ENCODE data around the gene UBE3B.

UBE3B gene

GRCh38 chr12:109534456-109534855, 57.0 kb downstream of the UBE3B start:
- no peak overlapping the region for H3K14ac ChIP-seq (ENCODE audit: low read length in 2 of 2)
- peaks cover 58 to 67% of the 10 kb centered on the region in 2 experiments for H3K36me3 ChIP-seq (ENCODE audit: control insufficient read depth in 1 of 2, insufficient read depth in 2 of 2, low read depth in 1 of 2, low read length in 2 of 2)
- no peak overlapping the region for H4K8ac ChIP-seq (ENCODE audit: low read length)
- no peak overlapping the region for H2BK15ac ChIP-seq (ENCODE audit: low read depth, poor library complexity, severe bottlenecking)
- H3K4me2 ChIP-seq (ENCODE audit: low read length, poor library complexity, severe bottlenecking): no peak overlapping the region
- no peak overlapping the region for H3K9ac ChIP-seq (ENCODE audit: low read length)
- no peak overlapping the region for H2BK12ac ChIP-seq (ENCODE audit: low read length in 2 of 2)
- no peak overlapping the region for H3K18ac ChIP-seq (ENCODE audit: low read depth in 1 of 2, low read length in 2 of 2)
- 98% methylated on average over 15 of the region's 15 CpGs for WGBS
- no peak overlapping the region for H4K91ac ChIP-seq (ENCODE audit: low read length)
- no peak overlapping the region for H3K4ac ChIP-seq (ENCODE audit: low read depth in 1 of 2, low read length in 2 of 2)
- no peak overlapping the region for H3K4me3 ChIP-seq (ENCODE audit: insufficient read depth in 1 of 2, low read depth in 1 of 2, low read length in 2 of 2)
- H3K27ac ChIP-seq (ENCODE audit: low read length, poor library complexity, severe bottlenecking): no peak overlapping the region
- no peak overlapping the region for H2BK120ac ChIP-seq (ENCODE audit: low read depth, low read length)
- H3K23ac ChIP-seq (ENCODE audit: low read length in 2 of 2): no peak overlapping the region
- no peak overlapping the region for H2AFZ ChIP-seq (ENCODE audit: low read depth, low read length)
- no peak overlapping the region for H2BK5ac ChIP-seq (ENCODE audit: low read depth, low read length, poor library complexity, severe bottlenecking)
- H3K27me3 ChIP-seq (ENCODE audit: control insufficient read depth in 1 of 2, insufficient read depth in 1 of 2, low read length in 2 of 2): no peaks in the 10 kb centered on the region
- DNase-seq: no peak
- no peaks in the 10 kb centered on the region for H3K9me3 ChIP-seq (ENCODE audit: control insufficient read depth, low read length)
- peaks cover 3% of the 10 kb centered on the region for H3K4me1 ChIP-seq (ENCODE audit: control insufficient read depth, insufficient read depth, low read depth, low read length)
- H2AK5ac ChIP-seq (ENCODE audit: low read length, severe bottlenecking): no peak overlapping the region
- no peaks in the 10 kb centered on the region for H3K79me1 ChIP-seq (replicated peaks; ENCODE audit: low read length, poor library complexity, severe bottlenecking)

GRCh38 chr12:109535231-109535862, 57.9 kb downstream of the UBE3B start:
- peak overlapping the region; percentile 31 for H2BK15ac ChIP-seq (ENCODE audit: low read depth, poor library complexity, severe bottlenecking)
- 97% methylated on average over 25 of the region's 25 CpGs for WGBS
- H2AK5ac ChIP-seq (ENCODE audit: low read length, severe bottlenecking): no peak overlapping the region
- H2BK12ac ChIP-seq (ENCODE audit: low read length in 2 of 2): no peak overlapping the region
- H3K18ac ChIP-seq (ENCODE audit: low read depth in 1 of 2, low read length in 2 of 2): no peak overlapping the region
- H3K9ac ChIP-seq (ENCODE audit: low read length): no peak overlapping the region
- H3K27ac ChIP-seq (ENCODE audit: low read length, poor library complexity, severe bottlenecking): no peak overlapping the region
- H3K23ac ChIP-seq (ENCODE audit: low read length in 2 of 2): no peak overlapping the region
- H3K79me1 ChIP-seq (replicated peaks; ENCODE audit: low read length, poor library complexity, severe bottlenecking): no peaks in the 10 kb centered on the region
- H4K91ac ChIP-seq (ENCODE audit: low read length): peak overlapping the region; percentile 25
- H3K9me3 ChIP-seq (ENCODE audit: control insufficient read depth, low read length): no peaks in the 10 kb centered on the region
- no peak overlapping the region for H2BK120ac ChIP-seq (ENCODE audit: low read depth, low read length)
- no peak overlapping the region for H2AFZ ChIP-seq (ENCODE audit: low read depth, low read length)
- no peak overlapping the region for H3K4ac ChIP-seq (ENCODE audit: low read depth in 1 of 2, low read length in 2 of 2)
- no peak overlapping the region for H2BK5ac ChIP-seq (ENCODE audit: low read depth, low read length, poor library complexity, severe bottlenecking)
- H3K4me1 ChIP-seq (ENCODE audit: control insufficient read depth, insufficient read depth, low read depth, low read length): peaks cover 7% of the 10 kb centered on the region
- DNase-seq: no peak
- H3K4me2 ChIP-seq (ENCODE audit: low read length, poor library complexity, severe bottlenecking): no peak overlapping the region
- H3K14ac ChIP-seq (ENCODE audit: low read length in 2 of 2): no peak overlapping the region
- peaks cover 52 to 59% of the 10 kb centered on the region in 2 experiments for H3K36me3 ChIP-seq (ENCODE audit: control insufficient read depth in 1 of 2, insufficient read depth in 2 of 2, low read depth in 1 of 2, low read length in 2 of 2)
- H3K4me3 ChIP-seq (ENCODE audit: insufficient read depth in 1 of 2, low read depth in 1 of 2, low read length in 2 of 2): no peak overlapping the region
- H3K27me3 ChIP-seq (ENCODE audit: control insufficient read depth in 1 of 2, insufficient read depth in 1 of 2, low read length in 2 of 2): no peaks in the 10 kb centered on the region
- H4K8ac ChIP-seq (ENCODE audit: low read length): no peak overlapping the region

GRCh38 chr12:109535863-109536250, 58.4 kb downstream of the UBE3B start:
- H2BK5ac ChIP-seq (ENCODE audit: low read depth, low read length, poor library complexity, severe bottlenecking): no peak overlapping the region
- H3K27me3 ChIP-seq (ENCODE audit: control insufficient read depth in 1 of 2, insufficient read depth in 1 of 2, low read length in 2 of 2): no peaks in the 10 kb centered on the region
- no peak overlapping the region for H3K4me3 ChIP-seq (ENCODE audit: insufficient read depth in 1 of 2, low read depth in 1 of 2, low read length in 2 of 2)
- no peak overlapping the region for H2AK5ac ChIP-seq (ENCODE audit: low read length, severe bottlenecking)
- no peak overlapping the region for H3K14ac ChIP-seq (ENCODE audit: low read length in 2 of 2)
- H3K27ac ChIP-seq (ENCODE audit: low read length, poor library complexity, severe bottlenecking): no peak overlapping the region
- no peaks in the 10 kb centered on the region for H3K79me1 ChIP-seq (replicated peaks; ENCODE audit: low read length, poor library complexity, severe bottlenecking)
- no peak overlapping the region for H3K9ac ChIP-seq (ENCODE audit: low read length)
- H4K8ac ChIP-seq (ENCODE audit: low read length): no peak overlapping the region
- peaks cover 47 to 53% of the 10 kb centered on the region in 2 experiments for H3K36me3 ChIP-seq (ENCODE audit: control insufficient read depth in 1 of 2, insufficient read depth in 2 of 2, low read depth in 1 of 2, low read length in 2 of 2)
- H3K18ac ChIP-seq (ENCODE audit: low read depth in 1 of 2, low read length in 2 of 2): no peak overlapping the region
- no peak overlapping the region for H3K4me2 ChIP-seq (ENCODE audit: low read length, poor library complexity, severe bottlenecking)
- no peak overlapping the region for H2BK120ac ChIP-seq (ENCODE audit: low read depth, low read length)
- H3K23ac ChIP-seq (ENCODE audit: low read length in 2 of 2): no peak overlapping the region
- H3K4ac ChIP-seq (ENCODE audit: low read depth in 1 of 2, low read length in 2 of 2): no peak overlapping the region
- H2AFZ ChIP-seq (ENCODE audit: low read depth, low read length): no peak overlapping the region
- H4K91ac ChIP-seq (ENCODE audit: low read length): no peak overlapping the region
- H3K4me1 ChIP-seq (ENCODE audit: control insufficient read depth, insufficient read depth, low read depth, low read length): peaks cover 7% of the 10 kb centered on the region
- no peaks in the 10 kb centered on the region for H3K9me3 ChIP-seq (ENCODE audit: control insufficient read depth, low read length)
- H2BK15ac ChIP-seq (ENCODE audit: low read depth, poor library complexity, severe bottlenecking): no peak overlapping the region
- WGBS: 94% methylated on average over 5 of the region's 5 CpGs
- no peak overlapping the region for H2BK12ac ChIP-seq (ENCODE audit: low read length in 2 of 2)
- DNase-seq: no peak

GRCh38 chr12:109537136-109537535, 59.7 kb downstream of the UBE3B start:
- Histone ChIP-seq H2BK15ac (ENCODE audit: low read depth, poor library complexity, severe bottlenecking) (no peak overlapping the region), H3K9ac (ENCODE audit: low read length) (no peak overlapping the region), H2BK12ac (ENCODE audit: low read length in 2 of 2) (no peak overlapping the region), H3K9me3 (ENCODE audit: control insufficient read depth, low read length) (no peaks in the 10 kb centered on the region), H3K4me2 (ENCODE audit: low read length, poor library complexity, severe bottlenecking) (no peak overlapping the region), H3K18ac (ENCODE audit: low read depth in 1 of 2, low read length in 2 of 2) (no peak overlapping the region), H4K91ac (ENCODE audit: low read length) (no peak overlapping the region), H3K36me3 (ENCODE audit: control insufficient read depth in 1 of 2, insufficient read depth in 2 of 2, low read depth in 1 of 2, low read length in 2 of 2) (peaks cover 39 to 41% of the 10 kb centered on the region in 2 experiments), H3K27ac (ENCODE audit: low read length, poor library complexity, severe bottlenecking) (no peak overlapping the region), H3K27me3 (ENCODE audit: control insufficient read depth in 1 of 2, insufficient read depth in 1 of 2, low read length in 2 of 2) (no peaks in the 10 kb centered on the region), H3K14ac (ENCODE audit: low read length in 2 of 2) (no peak overlapping the region), H2BK5ac (ENCODE audit: low read depth, low read length, poor library complexity, severe bottlenecking) (no peak overlapping the region), H4K8ac (ENCODE audit: low read length) (no peak overlapping the region), H3K4me3 (ENCODE audit: insufficient read depth in 1 of 2, low read depth in 1 of 2, low read length in 2 of 2) (no peak overlapping the region), H3K79me1 (replicated peaks; ENCODE audit: low read length, poor library complexity, severe bottlenecking) (no peaks in the 10 kb centered on the region), H3K4ac (ENCODE audit: low read depth in 1 of 2, low read length in 2 of 2) (no peak overlapping the region), H2AFZ (ENCODE audit: low read depth, low read length) (no peak overlapping the region), H3K4me1 (ENCODE audit: control insufficient read depth, insufficient read depth, low read depth, low read length) (peaks cover 7% of the 10 kb centered on the region), H2BK120ac (ENCODE audit: low read depth, low read length) (no peak overlapping the region), H3K23ac (ENCODE audit: low read length in 2 of 2) (no peak overlapping the region), H2AK5ac (ENCODE audit: low read length, severe bottlenecking) (no peak overlapping the region)
- DNase-seq: no peak
- 95% methylated on average over 8 of the region's 8 CpGs for WGBS

All from mesenchymal stem cell (in vitro differentiated cells and primary cell).